GF-D8 (cell line): ENCODE results near the gene ZNF430.
A peak's percentile ranks its signal among the peaks of the same experiment; 100 is the strongest.
"Not testable (repeated sequence)": the region's sequence is repeated elsewhere in the genome, so short reads cannot be mapped to it uniquely, and the experiment has no call there.

ENCODE experiments used
- DNase-seq: peaks from one replicate; lab custom pipeline; 2025; lab: John Stamatoyannopoulos, UW

ZNF430 gene

DNA sequence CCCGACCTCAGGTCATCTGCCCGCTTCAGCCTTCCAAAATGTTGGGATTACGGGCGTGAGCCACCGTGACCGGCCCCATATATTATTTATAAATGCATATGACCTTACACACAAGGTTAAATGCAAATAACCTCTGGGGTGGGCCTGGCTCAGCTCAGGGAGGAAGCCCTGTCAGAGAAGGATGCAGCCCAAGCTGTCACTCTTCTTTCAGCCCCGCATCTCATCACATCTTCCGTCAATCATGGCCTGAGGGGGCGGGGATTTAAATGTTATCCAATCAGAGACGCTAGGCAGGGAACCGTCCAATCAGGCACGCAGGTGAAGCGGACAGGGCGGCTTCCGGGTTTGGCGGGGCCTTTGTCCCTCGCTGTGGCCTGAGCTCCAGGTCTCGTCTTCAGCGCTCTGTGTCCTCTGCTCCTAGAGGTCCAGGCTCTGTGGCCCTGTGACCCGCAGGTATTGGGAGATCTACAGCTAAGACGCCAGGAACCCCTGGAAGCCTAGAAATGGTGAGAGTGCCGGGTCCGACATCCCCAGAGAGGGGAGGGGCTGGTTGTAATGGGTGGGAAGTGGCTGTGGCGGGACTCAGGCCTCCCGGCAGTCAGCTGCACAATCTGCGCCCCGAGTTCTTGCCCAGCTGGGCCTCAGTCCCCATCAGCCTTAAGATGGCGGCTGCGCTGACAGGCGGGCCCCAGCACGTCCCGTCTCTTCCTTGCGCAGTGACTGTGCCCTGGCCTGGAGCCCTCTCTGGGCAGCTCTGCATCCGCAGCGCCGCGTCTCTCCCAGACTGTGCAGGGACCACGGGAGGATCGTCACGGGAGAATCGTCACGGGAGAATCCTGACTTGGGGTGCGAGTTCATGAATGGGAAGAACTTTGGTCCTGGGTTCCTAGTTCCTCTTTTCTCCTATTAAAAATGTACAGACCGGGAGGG, at the start of gene ZNF430:
Gene ZNF430, plus strand, starts transcription at position 360 of the 930 bp plus-strand sequence. Its CDS starts 144 bp downstream, at position 504.
- DNase-seq, result peak; percentile 80

DNA sequence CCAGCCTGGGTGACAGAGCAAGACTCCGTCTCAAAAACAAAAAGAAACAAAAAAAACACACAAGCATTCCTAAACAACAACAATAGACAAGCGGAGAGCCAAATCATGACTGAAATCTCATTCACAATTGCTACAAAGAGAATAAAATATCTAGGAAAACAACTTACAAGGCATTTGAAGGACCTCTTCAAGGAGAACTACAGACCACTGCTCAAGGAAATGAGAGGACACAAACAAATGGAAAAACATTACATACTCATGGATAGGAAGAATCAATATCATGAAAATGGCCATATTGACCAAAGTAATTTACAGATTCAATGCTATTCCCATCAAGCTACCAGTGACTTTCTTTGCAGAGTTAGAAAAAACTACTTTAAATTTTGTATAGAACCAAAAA, 27.7 kb upstream of the ZNF430 start:
- DNase-seq, result not testable (repeated sequence)

DNA sequence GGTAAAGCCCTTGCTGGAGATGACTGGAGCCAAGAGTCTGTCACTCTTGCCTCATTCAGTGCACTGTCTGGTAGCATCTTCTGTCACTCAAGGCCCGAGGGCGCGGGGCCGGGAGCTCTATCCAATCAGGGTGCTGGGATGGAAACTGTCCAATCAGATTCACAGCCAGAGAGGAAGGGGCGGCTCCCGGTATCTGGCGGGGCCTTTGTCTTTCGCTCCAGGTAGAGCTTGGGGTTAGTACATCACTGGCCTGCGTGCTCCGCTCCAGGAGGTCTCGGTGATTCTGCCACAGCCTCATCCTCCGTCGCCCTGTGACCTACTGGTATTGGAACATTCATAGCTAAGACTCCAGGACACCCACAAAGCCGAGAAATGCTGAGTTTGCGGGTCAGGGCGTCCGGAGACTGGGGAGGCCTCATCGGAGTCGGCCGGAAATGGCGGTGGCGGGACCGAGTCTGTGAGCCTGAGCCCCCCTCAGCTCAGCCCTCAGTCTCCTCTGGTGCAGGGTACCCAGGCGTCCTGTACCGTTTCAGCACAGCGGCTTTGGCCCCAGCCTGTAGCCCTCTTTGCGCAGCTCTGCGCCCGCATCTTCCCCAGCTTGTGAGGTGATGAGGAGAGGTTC, 20.6 kb upstream of the ZNF430 start:
- DNase-seq, result no peak

DNA sequence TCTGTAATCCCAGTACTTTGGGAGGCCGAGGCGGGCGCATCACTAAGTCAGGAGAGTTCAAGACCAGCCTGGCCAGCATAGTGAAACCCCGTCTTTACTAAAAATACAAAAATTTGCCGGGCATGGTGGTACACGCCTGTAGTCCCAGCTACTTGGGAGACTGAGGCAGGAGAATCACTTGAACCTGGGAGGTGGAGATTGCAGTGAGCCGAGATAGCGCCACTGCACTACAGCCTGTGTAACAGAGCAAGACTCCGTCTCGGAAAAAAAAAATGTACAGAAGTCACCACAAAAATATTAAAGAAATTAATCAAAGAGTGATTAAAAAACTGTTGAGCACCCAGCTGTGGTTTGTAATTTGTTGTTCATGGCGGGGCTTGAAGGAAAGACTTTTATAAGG, 781 bp downstream of the ZNF430 start:
- not testable (repeated sequence) for DNase-seq

DNA sequence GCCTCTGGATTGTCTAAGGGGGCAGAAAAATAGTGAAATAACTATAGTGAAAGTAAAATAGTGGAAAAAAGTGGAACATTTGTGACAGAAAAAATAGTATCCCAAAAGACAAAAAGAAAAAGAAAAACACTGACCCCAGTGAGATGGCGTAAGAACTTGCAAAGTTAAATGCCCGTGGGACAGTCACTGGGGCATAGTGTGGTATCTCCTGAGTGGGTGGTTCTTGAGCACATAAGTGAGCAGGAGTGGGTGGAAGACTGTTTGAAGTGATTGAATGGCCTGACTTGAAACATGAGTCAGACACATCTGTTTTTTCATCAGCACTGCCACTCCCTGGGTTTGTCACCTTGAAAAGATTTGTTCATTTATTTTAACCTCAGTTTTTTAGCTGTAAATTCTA, 2.5 kb downstream of the ZNF430 start:
- DNase-seq, result no peak

DNA sequence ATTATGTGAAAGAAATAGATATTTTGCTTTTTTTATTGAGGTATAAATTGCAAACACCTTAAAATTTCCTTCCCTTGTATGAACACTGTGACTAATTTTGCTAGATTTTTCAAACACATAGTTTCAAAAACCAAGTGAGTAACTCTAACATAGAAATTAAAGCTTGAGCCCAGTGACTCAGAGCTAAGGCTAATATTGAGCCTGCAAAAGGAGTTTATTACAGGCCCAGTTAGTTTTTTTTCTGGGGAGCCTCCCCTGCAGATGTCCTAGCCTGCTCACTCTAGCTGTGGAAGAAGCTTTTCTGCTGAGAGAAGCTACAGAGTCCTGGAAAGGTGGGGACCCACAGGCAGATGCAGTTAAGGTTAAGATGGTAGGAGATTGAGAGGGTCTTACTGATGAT, 3.4 kb downstream of the ZNF430 start:
- DNase-seq, result no peak

DNA sequence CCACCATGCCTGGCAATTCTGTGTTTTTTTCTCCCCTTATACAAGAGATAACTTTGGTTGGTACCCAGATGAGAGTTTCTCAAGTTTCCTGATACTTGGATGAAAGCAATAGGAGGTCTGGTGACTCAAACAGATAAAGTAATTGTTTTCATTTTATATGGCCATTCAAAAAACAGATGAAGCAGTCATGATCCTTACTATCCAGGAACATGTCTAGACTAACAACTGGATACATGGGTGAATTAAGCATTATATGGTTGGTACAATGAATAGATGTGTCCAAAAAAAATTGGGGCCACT, 8.5 kb downstream of the ZNF430 start:
- no peak for DNase-seq

DNA sequence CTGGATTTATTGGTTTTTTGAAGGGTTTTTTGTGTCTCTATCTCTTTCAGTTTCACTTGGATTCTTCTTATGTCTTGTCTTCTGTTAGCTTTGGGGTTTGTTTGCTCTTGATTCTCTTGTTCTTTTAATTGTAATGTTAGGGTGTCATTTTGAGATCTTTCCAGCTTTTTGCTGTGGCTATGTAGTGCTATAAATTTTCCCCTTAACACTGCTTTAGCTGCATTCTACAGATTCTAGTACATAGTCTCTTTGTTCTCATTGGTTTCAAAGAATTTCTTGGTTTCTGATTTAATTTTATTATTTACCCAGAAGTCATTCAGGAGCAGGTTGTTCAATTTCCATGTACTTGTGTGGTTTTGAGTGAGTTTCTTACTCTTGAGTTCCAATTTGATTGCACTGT, 24.6 kb downstream of the ZNF430 start:
- DNase-seq, result no peak

DNA sequence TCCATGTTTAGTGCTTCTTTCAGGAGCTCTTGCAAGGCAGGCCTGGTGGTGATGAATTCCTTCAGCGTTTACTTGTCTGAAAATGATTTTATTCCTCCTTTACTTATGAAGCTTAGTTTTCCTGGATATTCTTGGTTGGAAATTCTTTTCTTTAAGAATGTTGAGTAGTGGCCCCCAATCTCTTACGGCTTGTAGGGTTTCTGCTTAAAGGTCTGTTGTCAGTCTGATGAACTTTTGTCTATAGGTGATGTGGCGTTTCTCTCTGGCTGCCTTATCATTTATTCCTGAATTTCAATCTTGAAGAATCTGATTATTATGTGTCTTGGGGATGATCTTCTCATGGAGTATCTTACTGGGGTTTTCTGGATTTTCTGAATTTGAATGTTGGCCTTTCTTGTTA, 26.0 kb downstream of the ZNF430 start:
- DNase-seq, result no peak

DNA sequence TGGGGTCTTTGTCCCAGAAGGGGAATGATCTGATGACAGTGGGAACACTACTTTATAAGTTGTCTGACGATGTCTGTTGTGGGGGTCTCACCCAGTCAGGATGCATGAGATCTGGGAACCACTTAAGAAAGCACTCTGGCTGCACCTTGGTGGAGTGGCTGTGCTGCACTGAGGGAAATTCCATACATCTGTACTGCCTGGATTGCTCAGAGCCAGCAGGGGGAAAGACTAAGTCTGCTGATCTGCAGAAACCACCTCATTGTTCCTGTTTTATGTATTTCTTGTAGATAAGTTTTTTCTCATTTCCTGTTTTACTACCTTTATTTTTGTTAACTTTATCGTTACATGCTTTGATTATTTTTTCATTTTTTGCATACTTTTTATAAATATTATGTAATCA, 27.3 kb downstream of the ZNF430 start:
- no peak for DNase-seq

DNA sequence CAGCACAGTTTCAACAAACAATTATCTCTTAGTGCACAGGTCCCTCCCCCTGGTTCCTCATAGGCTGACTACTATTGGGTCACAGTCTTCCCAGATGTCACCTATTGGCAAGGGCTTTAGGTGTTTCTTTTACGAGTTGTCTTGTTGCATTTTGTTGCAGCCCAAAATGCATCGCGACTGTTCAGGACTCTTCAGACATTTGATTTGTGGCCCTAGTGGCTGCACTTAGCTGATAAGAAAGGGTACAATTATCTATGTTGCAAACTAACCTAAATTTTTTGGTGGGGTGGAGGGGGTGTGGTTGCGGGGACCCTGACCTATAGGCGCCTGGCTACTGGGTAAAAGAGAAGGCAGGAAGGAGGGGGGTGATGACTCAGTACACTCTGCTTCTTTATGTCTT, 32.4 kb downstream of the ZNF430 start:
- no peak for DNase-seq

DNA sequence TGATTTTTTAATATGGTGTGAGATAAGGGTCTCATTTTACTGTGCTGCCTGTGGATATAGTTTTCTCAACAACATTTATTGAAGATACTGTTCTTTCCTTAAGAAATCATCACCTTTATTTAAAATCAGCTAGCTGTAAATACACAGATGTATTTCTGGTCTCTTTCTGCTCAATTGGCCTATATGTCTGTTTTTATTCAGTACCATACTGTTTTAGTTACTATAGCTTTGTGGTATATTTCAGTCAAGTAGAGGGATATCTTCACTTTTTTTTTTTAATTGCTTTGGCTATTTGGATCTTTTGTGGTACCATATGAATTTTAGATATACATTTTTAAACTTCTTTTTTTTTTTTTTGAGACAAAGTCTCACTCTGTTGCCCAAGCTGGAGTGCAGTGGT, 44.9 kb downstream of the ZNF430 start:
- DNase-seq, result no peak

DNA sequence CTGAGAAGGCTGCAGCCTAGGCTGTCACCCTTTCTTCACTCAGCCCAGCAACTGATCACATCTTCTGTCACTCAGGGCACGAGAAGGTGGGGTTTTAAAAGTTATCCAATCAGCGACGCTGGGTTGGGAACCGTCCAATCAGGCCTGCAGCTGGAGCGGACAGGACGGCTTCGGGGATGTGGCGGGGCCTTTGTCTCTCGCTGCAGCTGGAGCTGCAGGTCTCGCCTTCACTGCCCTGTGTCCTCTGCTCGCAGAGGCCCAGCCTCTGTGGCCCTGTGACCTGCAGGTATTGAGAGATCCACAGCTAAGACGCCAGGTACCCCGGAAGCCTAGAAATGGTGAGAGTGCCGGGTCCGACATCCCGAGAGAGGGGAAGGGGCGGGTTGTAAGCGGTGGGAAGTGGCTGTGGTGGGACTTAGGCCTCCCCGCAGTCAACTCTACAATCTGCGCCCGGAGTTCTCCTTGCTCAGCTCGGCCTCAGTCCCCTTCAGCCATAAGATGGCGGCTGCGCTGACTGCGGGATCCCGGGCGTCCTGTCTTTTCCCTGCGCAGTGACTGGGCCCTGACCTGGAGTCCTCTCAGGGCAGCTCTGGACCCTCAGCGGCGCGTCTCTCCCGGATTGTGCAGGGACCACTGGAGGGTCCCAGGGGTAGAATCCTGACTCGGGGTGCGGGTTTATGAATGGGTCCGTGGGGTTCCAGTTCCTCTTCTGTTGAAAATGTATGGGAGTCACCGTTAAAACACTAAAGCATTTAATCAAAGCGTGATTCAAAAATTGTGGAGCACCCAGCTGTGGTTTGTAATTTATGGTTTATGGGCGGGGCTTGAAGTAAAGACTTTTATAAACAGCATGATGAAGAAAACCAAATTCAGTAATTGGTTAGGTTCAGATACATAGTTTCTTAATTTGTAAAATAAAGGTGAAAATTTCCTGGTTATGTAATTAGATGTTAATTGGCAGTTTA, 61.8 kb downstream of the ZNF430 start, which contains the start of gene ZNF714:
Gene ZNF714, plus strand, starts transcription at position 193 of the 965 bp plus-strand sequence. CDS start 16,066 bp downstream, outside the sequence.
- peak; percentile 89 for DNase-seq

DNA sequence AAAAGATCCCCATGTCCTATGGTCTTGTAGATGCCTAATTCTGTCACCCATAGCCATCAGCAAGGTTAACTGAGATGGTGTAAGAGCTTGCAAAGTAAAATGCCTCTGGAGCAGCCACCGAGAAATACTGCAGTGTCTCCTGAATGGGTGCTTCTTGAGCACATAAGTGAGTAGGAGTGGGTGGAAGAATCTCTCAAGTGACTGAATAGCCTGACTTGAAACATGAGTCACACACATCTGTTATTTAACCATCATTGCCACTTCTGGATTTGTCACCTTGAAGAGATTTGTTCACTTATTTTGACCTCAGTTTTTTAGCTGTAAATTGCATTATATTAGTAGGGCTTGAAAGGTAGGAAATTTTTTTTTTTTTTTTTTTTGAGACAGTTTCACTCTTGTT, 63.9 kb downstream of the ZNF430 start:
- DNase-seq, result no peak

DNA sequence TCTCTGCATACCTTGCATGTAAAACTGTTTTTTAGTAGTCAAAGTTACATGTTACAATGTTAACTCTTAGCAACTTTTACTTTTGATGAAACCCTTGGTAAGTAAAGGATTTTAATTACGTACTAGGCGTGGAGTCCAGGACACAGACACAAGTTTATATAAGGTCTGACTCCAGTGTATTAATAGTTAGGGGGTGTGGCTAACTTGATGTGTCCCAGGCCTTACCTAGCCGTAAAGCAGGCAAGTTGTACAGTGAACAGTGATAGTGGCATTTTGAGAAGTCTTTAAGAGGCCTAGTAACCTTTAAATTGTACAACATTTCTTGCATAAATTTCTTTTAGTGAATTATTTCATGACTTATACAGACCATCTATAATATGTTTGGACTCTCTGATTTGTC, 67.4 kb downstream of the ZNF430 start:
- DNase-seq, result no peak

DNA sequence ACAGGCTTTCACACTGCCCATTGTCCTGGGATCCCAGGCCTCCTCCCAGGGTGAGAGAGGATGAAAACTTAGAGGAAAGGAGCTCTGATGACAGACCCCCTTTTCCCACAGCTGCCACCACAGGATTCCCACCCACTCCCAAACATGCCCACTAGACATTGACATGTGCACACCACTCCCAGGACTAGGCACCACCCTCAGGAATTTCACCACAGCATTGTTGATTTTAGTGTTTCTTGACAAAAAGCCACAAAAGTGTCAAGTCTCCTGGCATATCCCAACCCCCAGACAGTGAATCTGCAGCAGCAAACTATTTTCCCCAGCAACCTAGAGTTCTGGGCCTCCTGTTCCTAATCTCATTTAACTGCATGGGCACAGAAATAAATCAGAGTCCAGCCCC, 71.7 kb downstream of the ZNF430 start:
- no peak for DNase-seq

DNA sequence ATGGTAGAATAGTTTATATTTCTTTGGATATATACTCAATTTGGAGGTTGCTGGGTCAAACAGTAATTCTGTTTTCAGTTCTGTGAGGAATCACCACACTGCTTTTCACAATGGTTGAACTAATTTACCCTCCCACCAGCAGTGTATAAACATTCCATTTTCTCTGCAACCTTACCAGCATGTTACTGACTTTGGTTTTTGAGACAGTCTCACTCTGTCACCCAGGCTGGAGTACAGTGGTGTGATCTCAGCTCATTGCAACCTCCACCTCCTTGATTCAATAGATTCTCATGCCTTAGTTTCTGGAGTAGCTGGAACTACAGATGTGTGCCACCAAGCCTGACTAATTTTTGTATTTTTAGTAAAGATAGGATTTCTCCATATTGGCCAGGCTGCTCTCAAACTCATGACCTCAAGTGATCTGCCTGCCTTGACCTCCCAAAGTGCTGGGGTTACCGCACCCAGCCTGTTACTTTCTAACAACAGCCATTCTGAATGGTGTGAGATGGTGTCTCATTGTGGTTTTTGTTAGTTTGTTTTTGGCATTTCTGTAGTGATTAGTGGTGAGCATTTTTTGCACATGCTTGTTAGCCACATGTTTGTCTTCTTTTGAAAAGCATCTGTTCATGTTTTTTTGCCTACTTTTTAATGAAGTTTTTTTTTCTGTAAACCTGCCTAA, 74.0 kb downstream of the ZNF430 start:
- no peak for DNase-seq

DNA sequence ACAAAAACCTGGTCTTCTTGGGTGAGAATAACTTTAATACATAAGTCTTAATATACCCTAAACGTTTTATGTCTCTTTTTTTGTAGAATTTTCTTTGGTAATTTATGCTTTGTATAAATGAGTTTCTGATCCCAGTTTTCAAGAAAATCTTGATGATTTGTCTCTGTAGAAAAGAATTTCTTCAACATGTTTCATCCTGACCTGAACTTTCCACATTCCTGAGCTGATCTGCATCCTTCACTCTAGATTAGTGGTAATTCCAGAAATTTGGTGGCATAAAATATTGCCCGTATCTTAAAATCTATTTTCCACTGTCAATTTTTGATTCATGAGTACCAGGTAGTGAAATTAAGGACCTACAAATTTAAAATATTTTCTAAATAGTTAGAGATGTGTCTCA, 77.8 kb downstream of the ZNF430 start:
- no peak for DNase-seq

DNA sequence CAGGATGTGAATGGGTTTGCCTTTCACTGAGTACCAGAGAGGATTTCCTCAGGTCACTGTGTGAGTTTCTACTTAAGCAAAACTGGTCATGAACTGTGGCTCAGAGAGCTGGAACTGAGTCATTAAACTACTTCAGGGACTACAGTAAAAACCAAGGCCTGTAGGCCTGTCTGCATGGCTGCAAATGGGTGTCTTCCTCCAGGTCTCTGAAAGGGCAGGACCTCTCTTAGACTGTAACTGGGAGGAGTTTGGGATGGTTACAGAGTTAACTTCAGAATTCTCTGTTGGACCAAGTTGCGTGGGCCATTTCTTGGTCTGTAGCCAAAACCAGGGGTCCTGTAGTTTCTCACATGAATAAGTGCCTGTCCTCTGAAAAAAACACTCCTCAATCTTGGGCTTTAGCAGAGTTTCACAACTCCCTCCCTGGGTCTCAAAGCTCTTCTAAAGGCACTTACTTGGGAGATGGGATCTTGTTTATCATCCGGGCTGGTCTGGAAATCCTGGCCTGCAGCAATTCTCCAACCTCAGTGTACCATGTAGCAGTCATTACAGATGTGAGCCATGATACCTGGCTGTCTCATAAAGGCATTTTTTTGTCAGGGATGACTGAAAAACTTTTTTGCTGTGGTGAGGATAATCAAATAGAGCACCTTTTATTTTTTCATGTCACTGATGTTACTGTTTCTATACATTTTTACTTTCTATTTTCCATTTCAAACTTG, 81.2 kb downstream of the ZNF430 start:
- DNase-seq, result no peak

DNA sequence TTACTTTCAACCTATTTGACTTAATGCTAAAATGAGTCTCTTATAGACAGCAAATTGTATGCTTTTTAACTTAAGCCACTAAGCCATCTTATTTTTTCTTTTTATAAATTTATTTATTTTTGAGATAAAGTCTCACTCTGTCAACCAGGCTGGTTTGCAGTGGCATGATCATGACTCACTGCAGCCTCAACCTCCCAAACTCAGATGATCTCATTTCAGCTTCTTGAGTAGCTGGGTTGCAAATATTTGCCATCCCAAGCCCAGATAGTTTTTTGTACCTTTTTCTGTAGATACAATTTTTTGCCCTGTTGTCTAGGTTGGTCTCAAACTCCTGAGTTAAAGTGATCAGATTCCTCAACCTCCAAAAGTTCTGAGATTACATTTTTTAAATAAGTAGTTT, 88.7 kb downstream of the ZNF430 start:
- DNase-seq, result no peak
